HL-60 (cell line): ENCODE data around the gene LRRK1.

ENCODE experiments used
- DNase-seq, 2 experiments: peaks; one replicate each; pipeline ENCODE4 v3.0.0-alpha.2; 2010 to 2020; ENCODE audit warnings: low read depth in 1 of 2, low spot score in 1 of 2
- H3K27ac ChIP-seq: fragments of 250-450 bp; sonication (Bioruptor Pico); replicated peaks from 2 replicates; pipeline ENCODE4 v1.5.1; 2020; ENCODE audit warnings: mild to moderate bottlenecking, moderate library complexity
- H3K27me3 ChIP-seq: fragments of 250-450 bp; sonication (Bioruptor Pico); 2 replicates; pipeline ENCODE4 v1.5.1; 2021; ENCODE audit warnings: mild to moderate bottlenecking, moderate library complexity; ENCODE audit not compliant: insufficient read depth, poor library complexity, severe bottlenecking
- H3K4me3 ChIP-seq: replicated peaks from 2 replicates; pipeline ENCODE4 v1.5.1; 2011; ENCODE audit warnings: mild to moderate bottlenecking, control low read depth, low read length; ENCODE audit not compliant: insufficient read depth
- CTCF ChIP-seq: IDR thresholded peaks from one replicate; pipeline ENCODE4 v1.5.1; 2011; ENCODE audit warnings: low read length, control low read depth, inconsistent platforms; ENCODE audit not compliant: insufficient read depth
- GABPA ChIP-seq: IDR thresholded peaks from 2 replicates; pipeline ENCODE4 v1.6.1; 2012; ENCODE audit warnings: low read depth
- POLR2AphosphoS5 ChIP-seq: IDR thresholded peaks from 2 replicates; pipeline ENCODE4 v1.6.1; 2012; ENCODE audit warnings: low read depth
- SPI1 ChIP-seq: IDR thresholded peaks from 2 replicates; pipeline ENCODE4 v1.6.1; 2012; ENCODE audit warnings: low read depth, mild to moderate bottlenecking, borderline replicate concordance
- TF ChIP-seq, protein P1 (sequence below): IDR thresholded peaks from 2 replicates; pipeline ENCODE4 v1.6.1; 2012; ENCODE audit warnings: low read depth; ENCODE audit not compliant: insufficient replicate concordance

LRRK1 gene

DNA sequence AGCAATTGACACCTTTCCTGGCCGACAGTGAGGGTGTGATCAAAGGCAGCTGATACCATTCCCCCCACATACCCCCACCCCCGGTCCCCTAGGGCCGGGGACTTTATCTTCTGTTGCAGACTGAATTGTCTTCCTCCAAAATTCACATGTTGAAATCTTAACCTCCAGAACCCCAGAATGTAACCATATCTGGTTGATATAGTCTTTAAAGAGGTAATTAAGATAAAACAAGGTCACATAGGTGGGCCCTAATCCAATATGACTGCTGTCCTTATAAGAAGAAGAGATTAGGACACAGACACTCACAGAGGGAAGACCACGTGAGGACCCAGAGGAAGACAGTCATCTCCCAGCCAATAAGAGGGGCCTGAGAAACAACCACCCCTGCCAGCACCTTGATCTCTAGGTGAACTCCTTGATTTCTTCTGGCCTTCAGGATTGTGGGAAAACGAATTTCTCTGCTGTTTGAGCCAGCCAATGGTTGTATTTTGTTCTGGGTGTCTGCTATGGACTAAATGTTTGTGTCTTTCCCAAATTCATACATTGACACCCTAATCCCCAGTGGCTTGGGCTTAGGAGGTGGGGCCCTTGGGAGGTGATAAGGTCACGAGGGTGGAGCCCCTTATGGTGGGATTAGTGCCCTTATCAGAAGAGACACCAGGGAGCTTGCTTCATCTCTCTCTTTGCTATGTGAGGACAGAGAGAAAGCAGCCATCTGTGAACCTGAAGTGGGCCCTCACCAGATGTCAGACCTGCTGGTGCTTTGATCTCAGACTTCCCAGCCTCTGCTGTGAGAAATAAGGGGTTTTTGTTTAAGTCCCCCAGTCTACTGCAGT lies 188.7 kb downstream of the LRRK1 start:
- DNase-seq, result no peak
- TF ChIP-seq SPI1, result no peak
- TF ChIP-seq GABPA, result no peak
- no peak overlapping the region for H3K4me3 ChIP-seq

GRCh38 chr15:101108461-101108775 lies 189.3 kb downstream of the LRRK1 start:
- no peak for DNase-seq

More for the DNA sequence above, 188.7 kb downstream of the LRRK1 start:
- no peaks in the 10 kb centered on the region for H3K27me3 ChIP-seq
- no peak overlapping the region for H3K27ac ChIP-seq

GRCh38 chr15:101108791-101109190 lies 189.6 kb downstream of the LRRK1 start:
- Histone ChIP-seq H3K27ac (no peak overlapping the region), H3K4me3 (no peak overlapping the region), H3K27me3 (no peaks in the 10 kb centered on the region)
- no peak for DNase-seq
- TF ChIP-seq CTCF (no peak), SPI1 (no peak), GABPA (no peak), POLR2AphosphoS5 (no peak)
- TF ChIP-seq, protein P1, sequence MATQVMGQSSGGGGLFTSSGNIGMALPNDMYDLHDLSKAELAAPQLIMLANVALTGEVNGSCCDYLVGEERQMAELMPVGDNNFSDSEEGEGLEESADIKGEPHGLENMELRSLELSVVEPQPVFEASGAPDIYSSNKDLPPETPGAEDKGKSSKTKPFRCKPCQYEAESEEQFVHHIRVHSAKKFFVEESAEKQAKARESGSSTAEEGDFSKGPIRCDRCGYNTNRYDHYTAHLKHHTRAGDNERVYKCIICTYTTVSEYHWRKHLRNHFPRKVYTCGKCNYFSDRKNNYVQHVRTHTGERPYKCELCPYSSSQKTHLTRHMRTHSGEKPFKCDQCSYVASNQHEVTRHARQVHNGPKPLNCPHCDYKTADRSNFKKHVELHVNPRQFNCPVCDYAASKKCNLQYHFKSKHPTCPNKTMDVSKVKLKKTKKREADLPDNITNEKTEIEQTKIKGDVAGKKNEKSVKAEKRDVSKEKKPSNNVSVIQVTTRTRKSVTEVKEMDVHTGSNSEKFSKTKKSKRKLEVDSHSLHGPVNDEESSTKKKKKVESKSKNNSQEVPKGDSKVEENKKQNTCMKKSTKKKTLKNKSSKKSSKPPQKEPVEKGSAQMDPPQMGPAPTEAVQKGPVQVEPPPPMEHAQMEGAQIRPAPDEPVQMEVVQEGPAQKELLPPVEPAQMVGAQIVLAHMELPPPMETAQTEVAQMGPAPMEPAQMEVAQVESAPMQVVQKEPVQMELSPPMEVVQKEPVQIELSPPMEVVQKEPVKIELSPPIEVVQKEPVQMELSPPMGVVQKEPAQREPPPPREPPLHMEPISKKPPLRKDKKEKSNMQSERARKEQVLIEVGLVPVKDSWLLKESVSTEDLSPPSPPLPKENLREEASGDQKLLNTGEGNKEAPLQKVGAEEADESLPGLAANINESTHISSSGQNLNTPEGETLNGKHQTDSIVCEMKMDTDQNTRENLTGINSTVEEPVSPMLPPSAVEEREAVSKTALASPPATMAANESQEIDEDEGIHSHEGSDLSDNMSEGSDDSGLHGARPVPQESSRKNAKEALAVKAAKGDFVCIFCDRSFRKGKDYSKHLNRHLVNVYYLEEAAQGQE, result no peak

More at GRCh38 chr15:101108461-101108775, 189.3 kb downstream of the LRRK1 start:
- TF ChIP-seq GABPA, result no peak
- TF ChIP-seq, protein P1, result no peak
- TF ChIP-seq POLR2AphosphoS5, result no peak
- TF ChIP-seq SPI1, result no peak
- no peak for TF ChIP-seq CTCF
- no peak overlapping the region for H3K4me3 ChIP-seq
- no peaks in the 10 kb centered on the region for H3K27me3 ChIP-seq
- no peak overlapping the region for H3K27ac ChIP-seq

DNA sequence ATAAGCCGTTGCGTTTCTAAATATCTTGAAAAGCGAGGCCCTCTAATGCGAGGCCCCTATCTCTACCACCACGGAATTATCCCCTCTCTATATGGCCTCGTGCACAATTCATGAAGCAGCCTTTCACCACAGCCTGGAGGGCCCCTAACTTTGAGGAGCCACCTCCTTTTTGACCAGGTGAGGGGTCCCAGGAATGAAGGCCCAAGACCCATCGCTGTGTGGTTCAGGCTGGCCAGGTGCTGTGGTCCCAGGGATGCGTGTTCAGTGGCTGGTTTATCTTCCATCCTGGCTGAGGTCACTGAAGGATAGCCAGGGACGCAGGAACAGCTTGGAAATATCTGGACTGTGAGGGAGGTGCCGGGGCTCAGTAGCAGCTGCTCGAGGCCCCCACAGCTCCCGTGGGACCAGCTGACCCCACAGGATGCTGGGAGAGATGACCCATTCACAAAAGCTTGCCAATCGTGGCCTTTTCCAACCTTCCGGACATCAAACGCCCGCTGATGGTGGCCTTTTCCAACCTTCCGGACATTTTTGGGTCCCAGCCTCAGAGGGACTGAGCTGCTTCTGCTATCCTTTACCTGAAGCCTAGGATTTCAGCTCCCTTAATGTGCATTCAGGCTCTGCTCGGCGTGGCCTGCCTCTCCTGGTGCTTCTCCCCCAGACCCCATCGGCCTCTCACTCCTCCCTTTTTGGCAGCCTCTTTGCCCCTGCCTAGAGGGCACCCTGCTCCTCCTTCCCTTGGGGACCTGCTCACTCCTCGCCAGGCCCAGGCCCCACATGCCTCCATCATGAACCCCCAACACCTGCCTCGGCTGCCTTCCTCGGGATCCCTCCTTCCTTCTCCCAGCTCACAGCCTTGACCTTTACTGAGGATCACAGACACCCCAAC lies 191.8 kb downstream of the LRRK1 start:
- no peak for TF ChIP-seq GABPA
- TF ChIP-seq, protein P1, result no peak
- TF ChIP-seq SPI1, result no peak
- Histone ChIP-seq H3K4me3 (no peak overlapping the region), H3K27me3 (no peaks in the 10 kb centered on the region), H3K27ac (no peak overlapping the region)
- no peak for DNase-seq
